Measurements from ENCODE around the gene BRD3OS. TPM values are rescaled to one million over a fixed set of nuclear protein-coding genes. Genes with fewer than 3 reads are reported as not detected.

Gene BRD3OS
- total and polyA plus RNA-seq, 9 donors = 14.5 to 28.1 (median 21.1) TPM

GRCh38 chr9:134060546-134060945, 35.3 kb downstream of the BRD3OS start:
- 66 to 72% (median 69%) methylated on average over 4 of the region's 4 CpGs for WGBS, 3 donors
- no peak for DNase-seq
- Histone ChIP-seq H3K27ac (no peak overlapping the region), H3K36me3 (no peaks in the 10 kb centered on the region), H3K4me1 (ENCODE audit: insufficient read depth) (peaks cover 51% of the 10 kb centered on the region), H3K27me3 (no peaks in the 10 kb centered on the region), H3K9me3 (no peaks in the 10 kb centered on the region), H3K4me3 (no peak overlapping the region)
- TF ChIP-seq EP300 (IDR thresholded peaks at IDR 0.05) = no peak
- no peak for TF ChIP-seq POLR2A (IDR thresholded peaks at IDR 0.05)
- TF ChIP-seq, protein P1, sequence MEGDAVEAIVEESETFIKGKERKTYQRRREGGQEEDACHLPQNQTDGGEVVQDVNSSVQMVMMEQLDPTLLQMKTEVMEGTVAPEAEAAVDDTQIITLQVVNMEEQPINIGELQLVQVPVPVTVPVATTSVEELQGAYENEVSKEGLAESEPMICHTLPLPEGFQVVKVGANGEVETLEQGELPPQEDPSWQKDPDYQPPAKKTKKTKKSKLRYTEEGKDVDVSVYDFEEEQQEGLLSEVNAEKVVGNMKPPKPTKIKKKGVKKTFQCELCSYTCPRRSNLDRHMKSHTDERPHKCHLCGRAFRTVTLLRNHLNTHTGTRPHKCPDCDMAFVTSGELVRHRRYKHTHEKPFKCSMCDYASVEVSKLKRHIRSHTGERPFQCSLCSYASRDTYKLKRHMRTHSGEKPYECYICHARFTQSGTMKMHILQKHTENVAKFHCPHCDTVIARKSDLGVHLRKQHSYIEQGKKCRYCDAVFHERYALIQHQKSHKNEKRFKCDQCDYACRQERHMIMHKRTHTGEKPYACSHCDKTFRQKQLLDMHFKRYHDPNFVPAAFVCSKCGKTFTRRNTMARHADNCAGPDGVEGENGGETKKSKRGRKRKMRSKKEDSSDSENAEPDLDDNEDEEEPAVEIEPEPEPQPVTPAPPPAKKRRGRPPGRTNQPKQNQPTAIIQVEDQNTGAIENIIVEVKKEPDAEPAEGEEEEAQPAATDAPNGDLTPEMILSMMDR (IDR thresholded peaks at IDR 0.05) = no peak
- intact Hi-C loops (cut with DNase I) = no loop called here

GRCh38 chr9:134061019-134061687, 35.9 kb downstream of the BRD3OS start:
- WGBS, 3 donors = 81 to 83% (median 81%) methylated on average over 4 of the region's 4 CpGs
- no peak overlapping the region for H3K4me3 ChIP-seq
- H3K4me1 ChIP-seq (ENCODE audit: insufficient read depth) = peaks cover 47% of the 10 kb centered on the region
- H3K27ac ChIP-seq = no peak overlapping the region
- intact Hi-C loops (cut with DNase I) = no loop called here
- no peaks in the 10 kb centered on the region for H3K9me3 ChIP-seq
- DNase-seq = peak in 1 of 5 donors; percentile 24
- no peaks in the 10 kb centered on the region for H3K36me3 ChIP-seq
- no peaks in the 10 kb centered on the region for H3K27me3 ChIP-seq
- TF ChIP-seq EP300 (IDR thresholded peaks at IDR 0.05) (no peak), POLR2A (IDR thresholded peaks at IDR 0.05) (no peak)
- TF ChIP-seq, protein P1 (IDR thresholded peaks at IDR 0.05) = no peak

GRCh38 chr9:134061688-134062371, 36.5 kb downstream of the BRD3OS start:
- no peaks in the 10 kb centered on the region for H3K27me3 ChIP-seq
- no peaks in the 10 kb centered on the region for H3K9me3 ChIP-seq
- TF ChIP-seq, protein P1 (IDR thresholded peaks at IDR 0.05) = no peak
- TF ChIP-seq EP300 (IDR thresholded peaks at IDR 0.05) = no peak
- TF ChIP-seq POLR2A (IDR thresholded peaks at IDR 0.05) = no peak
- DNase-seq = peak in 2 of 5 donors; percentile 17 to 29
- H3K4me1 ChIP-seq (ENCODE audit: insufficient read depth) = peaks cover 41% of the 10 kb centered on the region
- intact Hi-C loops (cut with DNase I) = no loop called here
- WGBS, 3 donors = 69 to 82% (median 73%) methylated on average over 18 to 22 of the region's 22 CpGs
- H3K27ac ChIP-seq = no peak overlapping the region
- H3K36me3 ChIP-seq = no peaks in the 10 kb centered on the region
- H3K4me3 ChIP-seq = no peak overlapping the region

GRCh38 chr9:134062461-134063087, 37.3 kb downstream of the BRD3OS start:
- Histone ChIP-seq H3K9me3 (no peaks in the 10 kb centered on the region), H3K4me1 (ENCODE audit: insufficient read depth) (peaks cover 40% of the 10 kb centered on the region), H3K4me3 (no peak overlapping the region), H3K36me3 (no peaks in the 10 kb centered on the region), H3K27me3 (no peaks in the 10 kb centered on the region), H3K27ac (no peak overlapping the region)
- WGBS, 3 donors = 72 to 78% (median 76%) methylated on average over 20 to 22 of the region's 22 CpGs
- TF ChIP-seq EP300 (IDR thresholded peaks at IDR 0.05) (no peak), POLR2A (IDR thresholded peaks at IDR 0.05) (no peak)
- TF ChIP-seq, protein P1 (IDR thresholded peaks at IDR 0.05) = no peak
- intact Hi-C loops (cut with DNase I) = no loop called here
- peak in 2 of 5 donors; percentile 22 to 28 for DNase-seq

Data from ovary (tissue), 9 donors.